DMS 273 treated with DMSO at 0.1 percent for 48 hours (cell line): ENCODE measurements around the gene JAK1.

ENCODE experiments used
- DNase-seq: peaks from one replicate; lab custom pipeline; 2025; lab: John Stamatoyannopoulos, UW

The JAK1 gene

DNA sequence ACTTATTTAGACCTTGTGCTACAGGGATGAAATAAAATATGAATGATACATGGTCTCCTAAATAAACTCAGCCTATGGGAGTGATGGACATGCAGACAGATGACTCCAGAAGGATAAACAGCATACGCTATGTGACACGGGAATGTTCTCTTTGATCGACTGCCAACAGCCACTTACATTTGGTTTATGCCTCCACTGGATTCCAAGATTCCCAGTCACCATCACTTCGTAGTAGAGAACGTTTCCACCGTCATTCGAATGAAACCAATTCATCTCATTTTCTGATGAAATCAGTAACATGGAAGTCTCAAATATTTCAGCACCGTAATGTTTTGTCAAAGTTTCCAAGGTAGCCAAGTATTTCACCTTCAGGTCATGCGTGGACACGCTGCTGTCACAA is 99.7 kb downstream of the JAK1 start:
- no peak for DNase-seq

DNA sequence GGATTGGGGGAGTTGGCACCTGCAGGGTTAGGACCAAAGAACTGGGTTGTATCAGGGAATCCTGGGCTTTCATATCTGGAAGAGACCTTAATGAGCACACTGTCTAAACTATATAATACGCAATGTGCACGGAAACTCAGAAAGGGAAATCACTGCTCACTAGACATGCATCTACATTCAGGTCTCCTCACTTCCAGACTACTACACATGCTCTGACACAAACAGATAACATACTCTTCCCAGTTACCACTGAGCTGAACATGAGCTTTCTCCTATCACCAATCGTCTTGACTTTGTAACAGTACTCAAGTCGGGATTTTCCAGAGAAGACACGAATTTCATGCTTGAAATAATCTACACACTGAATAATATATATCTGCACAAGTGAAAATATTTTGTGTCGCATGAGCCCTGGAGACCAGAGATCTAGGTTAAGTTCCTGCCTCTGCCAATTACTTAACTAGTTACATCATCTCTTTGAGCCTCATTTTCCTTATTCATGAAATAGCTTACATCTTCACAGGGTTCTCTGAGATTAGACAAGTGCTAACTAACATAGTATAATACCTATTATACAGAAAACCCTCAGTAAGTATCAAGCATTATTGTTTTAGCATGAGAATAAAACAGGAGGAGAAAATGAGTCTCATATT is 101.1 kb downstream of the JAK1 start:
- DNase-seq, result no peak

DNA sequence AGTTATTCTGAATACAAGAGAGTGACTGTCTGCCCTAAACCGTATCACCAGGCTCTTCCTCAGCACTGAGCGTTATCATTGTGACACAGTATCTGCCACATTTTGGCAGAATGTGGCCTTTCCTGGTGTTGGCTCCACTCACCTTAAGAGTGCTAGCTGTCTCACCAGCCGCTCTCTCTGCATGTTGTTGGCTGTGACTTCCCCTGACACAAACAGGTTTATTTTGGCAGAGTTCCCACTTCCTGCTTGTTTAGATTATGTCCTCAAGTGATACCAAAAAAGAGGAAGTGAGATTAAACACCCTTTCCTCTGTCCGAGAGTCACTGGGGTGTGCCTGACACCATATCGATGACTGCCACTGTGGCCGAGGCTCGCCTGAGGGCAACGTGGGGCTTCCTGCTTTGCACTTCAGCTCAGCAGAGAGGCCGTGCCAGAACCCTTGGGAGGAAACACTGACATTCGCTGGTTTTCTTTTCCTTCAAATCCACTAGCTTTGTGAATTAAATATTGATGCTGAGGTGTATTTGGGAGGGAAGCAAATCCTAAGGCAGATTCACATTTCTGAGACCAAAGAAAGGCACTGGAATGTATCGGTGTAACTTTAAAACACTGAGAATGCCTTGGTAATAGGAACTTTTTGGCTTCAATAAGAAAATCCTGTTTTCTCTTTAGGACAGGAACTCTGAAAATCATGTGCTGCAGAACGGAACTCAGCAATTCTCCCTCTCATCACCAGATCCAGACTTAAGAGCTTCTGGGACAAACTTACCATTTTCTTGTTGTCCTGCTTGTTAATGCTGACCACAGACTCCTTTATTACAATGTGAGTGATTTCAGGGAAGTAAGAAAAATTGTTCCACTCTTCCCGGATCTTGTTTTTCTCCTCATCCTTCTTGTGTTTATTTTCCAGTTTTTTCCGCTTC is 102.1 kb downstream of the JAK1 start:
- no peak for DNase-seq

DNA sequence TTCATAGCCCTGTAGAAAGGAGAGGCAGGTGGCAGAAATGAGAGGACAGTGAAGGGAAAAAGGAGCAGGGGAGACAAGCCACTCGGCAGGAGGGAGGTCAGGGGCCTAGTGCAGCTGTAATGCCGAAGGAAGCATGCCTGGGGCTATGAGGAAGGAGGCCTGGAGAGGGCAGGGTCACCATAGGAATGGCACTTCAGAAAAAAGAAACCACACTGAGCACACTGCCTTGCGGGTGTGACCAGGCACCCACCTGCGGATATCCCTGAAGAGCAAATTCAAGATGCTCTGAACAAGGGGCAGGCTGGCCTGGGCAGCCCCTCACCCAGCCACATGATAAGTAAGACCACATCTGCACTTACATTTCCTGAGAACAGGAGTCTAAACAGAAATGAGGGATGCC is 104.7 kb downstream of the JAK1 start:
- no peak for DNase-seq

DNA sequence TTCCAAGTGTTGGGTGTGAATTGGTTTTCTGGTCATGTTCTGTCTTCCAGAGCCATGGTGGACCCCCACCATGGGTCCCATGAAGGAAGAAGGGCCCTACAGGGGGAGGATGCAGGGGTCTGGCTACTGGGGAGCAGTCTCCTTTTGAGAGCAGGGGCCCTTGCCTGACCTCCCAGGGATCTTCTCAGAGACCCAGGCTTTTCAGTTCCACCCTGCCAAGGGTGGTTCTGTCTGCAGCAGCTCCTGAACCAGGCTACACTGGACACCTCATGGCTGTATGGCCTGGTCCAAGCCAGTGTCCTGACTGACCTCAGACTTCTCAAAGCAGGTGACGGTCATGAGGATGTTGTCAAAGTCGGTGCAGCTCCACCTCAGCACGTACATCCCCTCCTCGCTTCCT is 109.0 kb downstream of the JAK1 start:
- DNase-seq, result no peak

DNA sequence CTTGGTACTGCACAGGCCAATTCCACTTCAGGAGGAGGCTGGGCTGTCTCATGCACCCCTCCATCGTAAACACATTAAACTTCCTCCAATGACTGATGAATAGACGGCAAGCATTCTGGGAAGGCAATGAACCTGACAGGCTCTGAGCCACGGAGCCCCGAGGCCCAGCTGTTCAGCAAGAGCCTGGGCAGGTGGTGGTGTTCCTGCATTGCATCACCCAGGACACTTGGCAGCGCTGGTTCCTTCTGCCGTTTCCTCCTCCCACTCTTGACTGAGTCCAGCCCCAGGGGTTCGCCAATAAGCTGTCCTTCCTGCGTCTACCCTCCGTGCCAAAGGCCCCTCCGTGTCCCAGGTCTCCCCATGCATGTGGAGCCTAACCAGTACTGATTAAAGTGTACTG is 109.8 kb downstream of the JAK1 start:
- peak; percentile 71 for DNase-seq

DNA sequence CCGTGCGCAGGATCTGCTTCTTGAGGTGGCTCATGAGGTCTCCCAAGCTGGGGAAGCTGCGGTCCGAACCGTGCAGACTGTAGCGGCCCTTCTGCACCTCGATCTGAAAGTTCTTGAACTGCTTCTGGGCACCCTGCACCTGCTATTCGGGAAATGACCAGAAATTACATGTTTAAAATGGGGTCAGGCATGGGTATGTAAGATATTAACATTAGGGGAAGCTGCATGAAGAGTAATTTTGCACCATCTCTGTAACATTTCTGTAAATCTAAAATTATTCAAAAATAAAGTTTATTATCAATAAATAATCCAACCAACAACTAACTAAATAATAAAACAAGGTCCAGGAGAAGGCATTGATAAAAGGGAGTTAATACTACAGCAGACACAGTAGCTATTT is 110.8 kb downstream of the JAK1 start:
- no peak for DNase-seq

DNA sequence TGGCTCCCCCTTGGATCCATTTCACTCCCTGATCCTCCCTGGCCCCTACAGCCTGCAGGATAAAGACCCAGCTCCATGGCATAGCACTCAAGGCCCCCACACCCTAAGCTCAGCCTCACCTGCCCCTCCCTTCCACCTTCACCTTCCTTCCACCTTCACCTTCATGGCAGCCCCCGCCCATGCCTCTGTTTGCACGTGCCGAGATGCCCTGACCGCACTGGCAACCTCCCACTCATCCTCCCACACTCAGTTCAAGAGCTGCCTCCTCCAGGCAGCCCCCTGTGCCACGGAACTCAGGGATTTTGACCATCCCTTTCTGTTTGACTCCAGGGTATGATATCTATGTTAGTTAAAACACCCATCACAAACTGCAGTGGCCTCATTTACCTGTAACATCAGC is 111.7 kb downstream of the JAK1 start:
- no peak for DNase-seq

DNA sequence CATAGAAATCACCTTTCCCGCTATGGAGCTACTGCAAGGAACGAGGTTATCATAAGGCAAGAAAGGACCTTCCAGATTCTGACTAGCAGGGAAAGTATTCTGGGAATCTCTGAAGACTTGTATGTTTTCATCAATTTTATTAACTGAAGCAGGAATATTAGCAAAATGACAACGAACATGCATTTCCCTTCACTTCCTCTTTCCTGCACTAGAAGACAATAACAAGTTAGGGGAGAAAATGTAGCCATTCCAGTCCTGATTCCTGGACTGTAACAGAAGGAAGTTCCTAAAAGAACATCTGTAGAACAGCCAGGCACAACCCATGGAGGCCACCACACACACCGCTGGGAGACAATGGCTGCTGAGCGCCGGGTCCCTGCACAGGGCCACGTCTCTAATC is 114.7 kb downstream of the JAK1 start:
- no peak for DNase-seq

DNA sequence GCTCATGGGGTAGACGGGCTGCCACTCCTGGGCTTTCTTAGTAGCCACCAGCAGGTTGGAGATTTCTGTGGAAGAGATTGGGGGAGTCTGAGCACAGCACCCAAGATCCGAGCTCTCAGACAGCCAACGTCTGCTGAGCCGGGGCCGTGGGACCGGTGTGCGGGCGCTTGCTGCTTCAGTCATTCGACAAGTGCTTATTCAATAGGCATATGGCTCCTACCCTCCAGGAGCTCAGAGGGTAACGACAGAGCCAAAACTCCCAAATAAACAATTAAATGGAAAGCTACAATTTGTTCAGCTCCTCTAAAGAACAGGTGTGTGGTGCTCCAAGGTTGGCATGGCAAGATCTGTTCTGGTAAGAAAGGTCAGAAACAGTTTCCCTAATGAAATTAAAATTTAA is 115.5 kb downstream of the JAK1 start:
- DNase-seq, result no peak

DNA sequence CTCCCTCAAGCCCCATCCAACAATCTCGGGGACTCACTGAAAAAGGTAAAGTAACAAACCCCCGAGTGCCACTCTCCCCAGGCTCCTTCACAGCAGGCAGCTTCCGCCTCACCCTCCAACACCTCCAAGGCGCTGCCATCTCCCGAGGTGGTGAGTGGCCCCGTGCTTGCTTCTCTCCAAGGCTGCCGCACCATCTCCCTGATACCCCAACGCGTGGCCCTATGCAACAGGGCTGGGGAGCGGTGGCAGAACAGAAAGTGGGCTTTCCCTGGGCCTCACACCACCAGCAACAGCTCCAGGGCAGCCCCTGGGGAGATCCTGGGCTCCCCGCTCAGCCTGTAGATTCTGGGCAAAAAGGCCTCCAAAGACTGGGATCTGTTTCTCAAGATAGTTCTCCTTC is 116.4 kb downstream of the JAK1 start:
- DNase-seq, result no peak

DNA sequence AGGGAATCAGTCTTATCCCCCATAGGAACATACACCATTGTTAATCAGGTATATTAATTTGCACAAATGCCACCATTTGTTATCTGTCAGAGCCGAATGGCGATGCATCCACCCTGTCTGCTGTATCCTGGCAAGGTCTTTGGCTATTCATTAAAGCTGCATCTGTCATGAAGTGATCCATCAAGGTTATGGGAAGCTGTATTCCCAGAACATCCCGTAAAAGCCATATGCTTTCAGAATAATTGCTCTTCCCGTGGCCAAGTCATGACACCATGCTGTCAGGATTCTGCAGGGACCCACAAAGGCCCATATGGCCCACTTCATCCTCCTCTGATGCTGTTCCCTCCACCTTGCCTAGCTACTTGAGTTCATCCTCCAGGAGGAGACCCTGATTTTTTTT is 117.5 kb downstream of the JAK1 start:
- peak; percentile 90 for DNase-seq

DNA sequence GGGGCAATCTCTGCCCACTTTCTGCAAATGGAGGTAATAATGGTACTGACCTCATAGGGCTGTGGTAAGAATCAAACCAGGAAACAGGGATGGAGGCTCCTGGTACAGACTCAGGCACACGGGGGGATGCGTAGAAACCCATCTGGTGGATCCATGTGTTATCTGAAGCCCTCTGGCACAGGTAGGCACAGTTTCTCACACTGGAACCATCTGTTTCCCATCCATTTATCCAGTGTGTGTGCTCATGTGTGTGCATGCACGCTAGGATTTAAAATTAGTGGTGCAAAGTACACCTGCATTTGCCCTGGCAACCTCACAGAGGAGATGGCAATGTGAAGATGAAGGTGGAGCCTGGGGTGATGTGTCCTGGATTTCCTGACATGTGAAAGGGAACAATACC is 118.2 kb downstream of the JAK1 start:
- DNase-seq, result peak; percentile 38

DNA sequence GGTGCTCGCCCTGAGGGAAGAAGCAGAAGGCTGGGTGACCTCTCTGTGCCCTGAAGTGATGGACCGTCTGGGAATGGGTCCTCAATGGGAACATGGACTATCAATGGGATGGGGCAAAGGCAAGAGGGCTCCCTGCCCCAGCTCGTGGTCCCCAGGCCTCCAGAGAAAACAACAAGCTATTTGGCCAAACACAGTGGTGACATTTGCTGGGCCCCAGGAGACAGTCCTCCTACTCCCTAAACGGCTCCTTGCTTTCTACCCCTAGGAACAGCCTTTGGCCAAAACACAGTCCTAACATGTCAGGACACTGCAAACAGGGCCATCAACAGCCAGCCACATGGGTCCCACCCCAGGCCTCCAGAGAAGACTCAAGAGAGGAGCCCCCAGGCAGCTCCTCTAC is 118.7 kb downstream of the JAK1 start:
- DNase-seq, result no peak

DNA sequence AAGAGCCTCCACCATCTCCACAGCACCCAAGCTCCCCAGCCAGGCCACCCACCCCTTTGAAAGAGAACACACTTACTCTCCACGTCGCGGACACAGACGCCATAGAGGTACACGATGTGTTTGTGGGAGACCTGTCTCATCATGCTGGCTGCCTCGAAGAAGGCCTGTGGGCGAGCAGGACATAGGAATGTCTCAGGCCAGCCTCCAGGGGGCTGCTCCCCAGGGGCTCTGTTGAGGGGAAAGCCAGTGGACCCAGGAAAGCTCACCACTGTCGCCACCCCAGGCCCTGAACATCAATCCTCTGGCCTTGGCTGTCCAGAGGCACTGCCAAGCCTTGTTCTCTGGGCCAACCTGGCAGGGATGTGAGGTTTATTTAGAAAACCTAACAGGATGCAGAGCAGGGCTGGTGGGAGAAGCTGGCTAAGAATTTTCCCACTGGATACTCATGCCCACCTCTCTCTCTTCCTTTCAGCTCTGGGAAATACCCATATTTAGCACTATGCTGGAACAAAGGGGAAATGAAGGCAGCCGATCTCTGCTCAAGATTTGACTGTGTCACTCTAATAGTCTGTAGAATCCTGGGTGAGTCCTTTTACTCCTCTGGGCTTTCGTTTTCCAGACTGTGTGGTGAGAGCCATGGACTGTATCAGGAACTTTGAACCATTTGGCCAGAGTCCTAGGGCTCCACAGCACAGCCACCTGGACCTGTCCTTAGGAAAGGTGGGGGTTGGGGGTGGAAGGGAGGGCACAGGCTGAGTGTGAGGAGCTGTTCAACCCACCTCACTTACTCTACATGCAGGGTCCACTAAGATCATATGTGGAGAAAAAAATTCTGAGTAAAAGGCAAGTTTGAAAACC is 119.5 kb downstream of the JAK1 start:
- DNase-seq, result no peak

DNA sequence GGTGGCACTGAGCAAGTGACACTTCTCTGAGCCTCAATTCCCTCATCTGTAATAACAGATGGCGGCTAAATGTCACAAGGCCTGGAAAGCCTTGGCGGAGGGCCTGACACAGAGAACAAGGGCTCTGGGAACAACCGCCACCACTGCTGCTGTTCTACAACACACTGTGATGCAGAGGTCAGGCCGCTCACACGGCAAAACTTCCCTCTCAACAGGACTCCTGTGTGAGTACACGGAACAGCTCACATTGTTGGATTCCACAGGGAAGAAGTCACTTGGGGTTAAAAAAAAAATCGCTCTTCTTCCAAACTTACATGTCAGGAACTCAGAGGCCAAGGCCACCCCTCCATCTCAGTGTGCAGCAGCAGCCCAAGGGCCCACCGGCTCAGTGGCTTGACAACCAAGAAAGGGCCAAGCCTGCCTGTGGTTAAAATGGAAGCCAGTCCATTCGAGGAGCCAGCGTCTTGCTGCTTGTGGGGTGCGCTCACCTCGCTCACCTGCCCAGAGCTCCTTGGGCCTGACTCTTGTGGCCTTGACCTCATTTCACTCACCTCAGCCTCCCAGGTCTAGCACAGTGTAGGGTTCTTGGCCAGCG is 120.4 kb downstream of the JAK1 start:
- no peak for DNase-seq

DNA sequence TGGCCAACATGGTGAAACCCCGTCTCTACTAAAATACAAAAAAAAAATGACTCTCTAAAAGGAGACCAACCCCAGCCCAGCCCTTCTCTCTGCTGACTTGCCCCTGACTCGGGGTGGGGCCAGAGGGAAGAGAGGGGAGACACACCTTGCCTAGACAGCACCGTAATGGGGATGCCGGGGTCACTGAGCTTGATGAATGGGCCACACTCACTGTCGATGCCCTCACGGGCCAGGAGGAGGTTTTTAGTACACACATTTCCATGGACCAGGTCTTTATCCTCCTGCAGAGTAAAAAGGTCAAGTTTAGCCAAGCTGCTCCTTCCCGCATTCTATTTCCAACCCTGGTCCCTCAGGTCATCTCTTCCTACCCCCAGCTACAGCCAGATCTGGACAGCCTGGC is 121.7 kb downstream of the JAK1 start:
- no peak for DNase-seq

DNA sequence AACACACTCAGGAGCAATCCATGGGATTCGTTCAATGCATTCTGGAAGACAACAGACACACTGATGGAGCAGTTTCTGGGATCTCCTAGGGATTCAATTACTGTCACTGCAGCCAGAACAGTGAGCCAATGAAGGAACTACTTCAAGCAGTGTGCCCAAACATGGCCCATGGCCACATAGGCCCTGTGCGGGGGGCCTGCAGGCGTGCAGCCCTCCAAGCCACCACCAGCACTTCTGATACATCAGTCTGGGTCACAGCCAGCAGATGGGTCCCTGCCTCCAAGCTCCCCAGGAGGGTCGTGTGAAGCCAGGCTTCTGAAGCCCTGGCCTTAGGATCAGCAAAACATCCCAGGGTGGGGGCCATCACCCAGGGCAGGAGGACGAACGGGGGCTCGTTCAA is 122.2 kb downstream of the JAK1 start:
- DNase-seq, result no peak

DNA sequence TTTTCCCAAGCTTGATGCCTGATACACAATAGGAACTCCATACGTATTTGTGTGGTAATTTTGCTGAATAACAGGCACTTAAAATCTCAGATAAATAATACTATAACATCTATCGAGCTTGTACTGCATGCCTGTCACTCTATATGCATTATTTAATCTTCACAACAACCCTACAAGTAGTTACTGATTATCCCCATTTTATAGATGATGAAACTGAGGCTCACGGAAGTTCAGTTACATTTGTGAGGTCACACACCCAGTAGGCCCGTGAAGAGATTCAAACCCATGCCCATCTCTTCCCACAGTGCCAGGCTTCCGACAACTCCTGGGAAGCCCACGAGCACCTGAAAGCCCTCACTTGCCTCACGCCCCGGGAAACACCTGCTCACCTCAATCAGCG is 122.7 kb downstream of the JAK1 start:
- DNase-seq, result no peak

DNA sequence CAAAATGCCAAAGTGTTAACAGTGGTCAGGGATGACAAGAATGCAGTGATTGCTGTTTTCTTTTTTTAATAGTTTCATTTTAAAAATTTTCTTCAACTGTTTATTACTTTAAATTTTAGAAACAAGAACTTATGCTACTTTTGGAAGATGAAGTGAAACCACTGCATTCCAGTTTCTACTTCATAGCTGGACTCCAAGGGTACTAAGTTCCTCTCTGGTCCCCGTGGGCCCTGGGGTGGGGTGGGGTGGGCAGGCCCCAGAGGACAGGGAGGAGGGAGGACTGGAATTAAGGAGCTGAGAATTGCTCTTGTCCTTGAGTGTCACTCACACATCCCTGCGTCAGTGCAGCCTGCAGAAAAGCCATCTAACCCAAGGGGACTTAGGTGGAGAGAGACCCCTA is 124.1 kb downstream of the JAK1 start:
- DNase-seq, result no peak

DNA sequence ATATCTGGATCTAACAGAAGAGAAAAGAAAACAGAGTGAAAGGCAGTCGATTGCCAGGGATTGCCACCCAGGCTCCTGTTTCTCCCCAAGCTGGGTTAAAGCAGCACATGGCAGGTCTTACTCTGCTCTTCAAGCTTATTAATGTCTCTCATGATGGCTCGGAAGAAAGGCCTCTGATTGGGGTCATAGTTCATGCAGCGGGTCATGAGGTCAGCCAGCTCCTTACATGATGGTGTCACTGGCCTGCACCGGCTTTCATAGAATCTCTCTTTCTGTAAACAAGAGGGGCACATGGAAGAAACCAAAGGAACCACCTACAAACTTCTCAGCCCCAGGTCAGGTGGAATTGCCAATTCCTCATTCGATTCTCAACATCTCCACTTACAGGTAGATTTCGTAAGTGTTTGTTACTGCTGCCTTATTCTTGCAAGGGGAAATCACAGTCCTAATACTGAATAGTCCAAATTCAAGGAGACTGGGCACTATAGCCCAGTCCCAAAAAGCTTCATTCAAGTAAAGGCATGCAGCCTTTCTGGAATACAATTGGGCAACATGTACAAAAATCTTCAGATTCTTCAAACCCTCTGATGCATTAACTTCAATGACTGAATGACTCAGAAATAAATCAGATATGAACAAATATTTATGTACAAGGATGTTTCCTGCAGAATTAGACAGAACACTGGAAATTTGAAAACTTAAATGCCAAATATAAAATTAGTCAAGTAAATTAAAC is 124.9 kb downstream of the JAK1 start:
- DNase-seq, result no peak
